PC-3 (cell line): ENCODE measurements around the gene CCNJL. TPM values are rescaled to one million over a fixed set of nuclear protein-coding genes. Genes with fewer than 3 reads are reported as not detected.

ENCODE experiments used
- ATAC-seq: fragments of 200-7000 bp; cut with Tn5 transposase; 2 replicates; pipeline ENCODE4 v1.9.1; 2020; ENCODE audit warnings: mild to moderate bottlenecking, moderate library complexity
- BruUV-seq: library from RNA; stranded (reverse); fragments of 400-500 nt; replicated peaks from 2 replicates; lab custom pipeline; 2021; lab: Mats Ljungman, UMichigan
- CTCF ChIA-PET: fragments of 300-600 bp; sonication (Branson Sonifier 250); formaldehyde crosslinking; loops from one replicate; lab custom pipeline; 2022; ENCODE audit warnings: antibody characterized with exemption; lab: Charles Lee
- POLR2A ChIA-PET: fragments of 300-600 bp; sonication (Branson Sonifier 250); formaldehyde crosslinking; loops from one replicate; lab custom pipeline; 2022; ENCODE audit warnings: antibody characterized with exemption; ENCODE audit not compliant: unreplicated experiment; lab: Charles Lee
- DNase-seq: peaks from one replicate; pipeline ENCODE4 v3.0.0-alpha.2; 2015
- H2AFZ ChIP-seq: fragments of 300-600 bp; sonication (generic); 2 replicates; pipeline ENCODE4 v1.6.0; 2016; ENCODE audit warnings: antibody characterized with exemption, low read length
- H3F3A ChIP-seq: fragments of 300-600 bp; sonication (generic); one replicate; pipeline ENCODE4 v1.6.0; 2017; ENCODE audit warnings: antibody characterized with exemption, low read length, control low read depth, mild to moderate bottlenecking; ENCODE audit not compliant: unreplicated experiment
- H3K27ac ChIP-seq: fragments of 300-600 bp; sonication (generic); 2 replicates; pipeline ENCODE4 v1.5.1; 2016; ENCODE audit warnings: mild to moderate bottlenecking, low read length
- H3K27me3 ChIP-seq: fragments of 300-600 bp; sonication (generic); 2 replicates; pipeline ENCODE4 v1.6.1; 2016; ENCODE audit warnings: low read length, mixed read lengths
- H3K36me3 ChIP-seq: fragments of 300-600 bp; sonication (generic); 2 replicates; pipeline ENCODE4 v1.6.1; 2016; ENCODE audit warnings: low read depth, mixed run types, low read length, mixed read lengths
- H3K4me1 ChIP-seq: fragments of 300-600 bp; sonication (generic); 2 replicates; pipeline ENCODE4 v1.5.1; 2016; ENCODE audit warnings: low read length; ENCODE audit not compliant: insufficient read depth
- H3K4me2 ChIP-seq: fragments of 300-600 bp; sonication (generic); 2 replicates; pipeline ENCODE4 v1.6.0; 2016; ENCODE audit warnings: low read length
- H3K4me3 ChIP-seq: fragments of 300-600 bp; sonication (generic); 2 replicates; pipeline ENCODE4 v1.5.1; 2016; ENCODE audit warnings: mild to moderate bottlenecking, low read length, mixed read lengths
- H3K79me2 ChIP-seq: fragments of 300-600 bp; sonication (generic); 2 replicates; pipeline ENCODE4 v1.6.1; 2017; ENCODE audit warnings: low read length, mixed read lengths
- H3K9ac ChIP-seq: fragments of 300-600 bp; sonication (generic); 2 replicates; pipeline ENCODE4 v1.6.0; 2016; ENCODE audit warnings: mild to moderate bottlenecking, low read length
- H3K9me2 ChIP-seq: fragments of 300-600 bp; sonication (generic); replicated peaks from 2 replicates; pipeline ENCODE4 v1.6.1; 2016; ENCODE audit warnings: mixed run types, low read length, mixed read lengths
- H3K9me3 ChIP-seq: fragments of 300-600 bp; sonication (generic); 2 replicates; pipeline ENCODE4 v1.6.1; 2016; ENCODE audit warnings: low read length, mixed read lengths
- H4K20me1 ChIP-seq: fragments of 300-600 bp; sonication (generic); 2 replicates; pipeline ENCODE4 v1.6.1; 2016; ENCODE audit warnings: low read length, mixed read lengths
- EZH2 ChIP-seq: fragments of 300-600 bp; sonication (generic); IDR thresholded peaks from one replicate; pipeline ENCODE4 v1.6.1; 2017; ENCODE audit warnings: antibody characterized with exemption, mild to moderate bottlenecking, low read length; ENCODE audit not compliant: unreplicated experiment
- EZH2phosphoT487 ChIP-seq: fragments of 300-600 bp; sonication (generic); IDR thresholded peaks from 2 replicates; pipeline ENCODE4 v1.6.1; 2018; ENCODE audit warnings: mild to moderate bottlenecking, antibody characterized with exemption, low read length, borderline replicate concordance
- intact Hi-C: fragments of 100-400 bp; cut with micrococcal nuclease; formaldehyde crosslinking; loops from 2 replicates; pipeline ENCODE4 v1.9.0; 2023
- total RNA-seq: library from RNA; depleted of rRNA; stranded (reverse); fragments of >200 nt; gene quantifications from 2 replicates; pipeline ENCODE4 v1.2.3, GENCODE V29; 2014
- TF ChIP-seq, protein P1 (sequence below): fragments of 300-600 bp; sonication (generic); conservative IDR thresholded peaks from 2 replicates; pipeline ENCODE4 v1.5.1; 2017; ENCODE audit warnings: antibody characterized with exemption, low read depth, mild to moderate bottlenecking, low read length

Gene CCNJL
- total RNA-seq, 1 experiment from 2014 or later = 7.7 TPM

- ChIA-PET CTCF (no interaction called here), POLR2A (no interaction called here)
- Histone ChIP-seq H3F3A (no peaks in the 10 kb centered on the region), H3K4me3 (no peak overlapping the region), H3K4me2 (no peak overlapping the region), H3K79me2 (no peaks in the 10 kb centered on the region), H3K9me2 (no peaks in the 10 kb centered on the region), H3K4me1 (no peaks in the 10 kb centered on the region), H4K20me1 (no peaks in the 10 kb centered on the region), H3K36me3 (no peaks in the 10 kb centered on the region), H3K27me3 (no peaks in the 10 kb centered on the region), H3K27ac (no peak overlapping the region), H2AFZ (no peak overlapping the region), H3K9ac (no peak overlapping the region), H3K9me3 (no peaks in the 10 kb centered on the region)
- intact Hi-C loops = no loop called here
- ATAC-seq (no peak), DNase-seq (no peak)
- TF ChIP-seq EZH2phosphoT487 = no peak
- no peak for TF ChIP-seq EZH2
- TF ChIP-seq, protein P1, sequence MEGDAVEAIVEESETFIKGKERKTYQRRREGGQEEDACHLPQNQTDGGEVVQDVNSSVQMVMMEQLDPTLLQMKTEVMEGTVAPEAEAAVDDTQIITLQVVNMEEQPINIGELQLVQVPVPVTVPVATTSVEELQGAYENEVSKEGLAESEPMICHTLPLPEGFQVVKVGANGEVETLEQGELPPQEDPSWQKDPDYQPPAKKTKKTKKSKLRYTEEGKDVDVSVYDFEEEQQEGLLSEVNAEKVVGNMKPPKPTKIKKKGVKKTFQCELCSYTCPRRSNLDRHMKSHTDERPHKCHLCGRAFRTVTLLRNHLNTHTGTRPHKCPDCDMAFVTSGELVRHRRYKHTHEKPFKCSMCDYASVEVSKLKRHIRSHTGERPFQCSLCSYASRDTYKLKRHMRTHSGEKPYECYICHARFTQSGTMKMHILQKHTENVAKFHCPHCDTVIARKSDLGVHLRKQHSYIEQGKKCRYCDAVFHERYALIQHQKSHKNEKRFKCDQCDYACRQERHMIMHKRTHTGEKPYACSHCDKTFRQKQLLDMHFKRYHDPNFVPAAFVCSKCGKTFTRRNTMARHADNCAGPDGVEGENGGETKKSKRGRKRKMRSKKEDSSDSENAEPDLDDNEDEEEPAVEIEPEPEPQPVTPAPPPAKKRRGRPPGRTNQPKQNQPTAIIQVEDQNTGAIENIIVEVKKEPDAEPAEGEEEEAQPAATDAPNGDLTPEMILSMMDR = no peak
- no TSS peak for BruUV-seq
Measured at GRCh38 chr5:160354666-160355065, 42.3 kb upstream of the CCNJL start.

GRCh38 chr5:160353379-160353778 lies 41.0 kb upstream of the CCNJL start:
- no peak for DNase-seq
- no peak overlapping the region for H3K9ac ChIP-seq
- no peak overlapping the region for H2AFZ ChIP-seq
- TF ChIP-seq EZH2 (no peak), EZH2phosphoT487 (no peak)
- TF ChIP-seq, protein P1 = no peak
- POLR2A ChIA-PET = no interaction called here
- no peak overlapping the region for H3K27ac ChIP-seq
- no peaks in the 10 kb centered on the region for H3K79me2 ChIP-seq
- no peaks in the 10 kb centered on the region for H3K9me2 ChIP-seq
- no peak for ATAC-seq
- no peaks in the 10 kb centered on the region for H4K20me1 ChIP-seq
- BruUV-seq = no TSS peak
- no peak overlapping the region for H3K4me2 ChIP-seq
- no peak overlapping the region for H3K4me3 ChIP-seq
- intact Hi-C loops = no loop called here
- no peaks in the 10 kb centered on the region for H3K27me3 ChIP-seq
- no peaks in the 10 kb centered on the region for H3K4me1 ChIP-seq
- H3K9me3 ChIP-seq = no peaks in the 10 kb centered on the region
- no peaks in the 10 kb centered on the region for H3K36me3 ChIP-seq
- CTCF ChIA-PET = no interaction called here
- H3F3A ChIP-seq = no peaks in the 10 kb centered on the region

DNA sequence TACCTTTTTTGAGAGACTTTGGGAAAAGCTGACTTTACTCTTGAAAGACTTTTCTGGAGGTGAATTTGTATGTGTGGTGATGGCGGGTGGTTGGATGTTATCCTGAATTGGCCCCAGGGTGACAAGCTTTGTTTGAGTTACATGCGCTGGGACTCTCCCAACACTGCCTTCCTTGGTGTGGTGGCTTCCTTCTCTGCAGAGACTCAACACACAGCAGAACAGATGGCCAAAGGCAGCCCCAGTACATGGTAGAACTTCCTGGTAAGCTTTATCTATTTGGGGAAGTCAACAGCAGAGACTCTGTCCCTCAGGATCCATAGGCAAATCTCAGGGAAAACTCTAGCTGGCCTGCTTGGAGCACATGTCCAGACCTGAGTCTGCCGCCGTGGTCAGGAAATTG lies 39.9 kb upstream of the CCNJL start:
- Histone ChIP-seq H3K9me3 (no peaks in the 10 kb centered on the region), H4K20me1 (no peaks in the 10 kb centered on the region), H3K9ac (no peak overlapping the region), H3F3A (no peaks in the 10 kb centered on the region), H3K36me3 (no peaks in the 10 kb centered on the region), H2AFZ (no peak overlapping the region), H3K4me2 (no peak overlapping the region), H3K27ac (no peak overlapping the region), H3K79me2 (no peaks in the 10 kb centered on the region), H3K9me2 (no peaks in the 10 kb centered on the region), H3K4me3 (no peak overlapping the region), H3K27me3 (no peaks in the 10 kb centered on the region), H3K4me1 (no peaks in the 10 kb centered on the region)
- no TSS peak for BruUV-seq
- no peak for ATAC-seq
- no peak for TF ChIP-seq EZH2phosphoT487
- TF ChIP-seq, protein P1 = no peak
- TF ChIP-seq EZH2 = no peak
- ChIA-PET POLR2A (no interaction called here), CTCF (no interaction called here)
- intact Hi-C loops = no loop called here
- DNase-seq = no peak
